H9 (cell line): ENCODE results near the gene GTPBP4. TPM values are rescaled to one million over a fixed set of nuclear protein-coding genes. Genes with fewer than 3 reads are reported as not detected.

Experiments
- DNase-seq: peaks from one replicate; pipeline ENCODE4 v3.0.0-alpha.2; 2017
- H2AFZ ChIP-seq: one replicate; pipeline ENCODE4 v1.6.1; 2013; ENCODE audit warnings: mild to moderate bottlenecking, low read length, control low read depth, moderate library complexity
- H2AK5ac ChIP-seq: 2 replicates; pipeline ENCODE4 v1.6.1; 2013; ENCODE audit warnings: low read length, control low read depth, mixed read lengths; ENCODE audit not compliant: insufficient read length
- H2BK120ac ChIP-seq: one replicate; pipeline ENCODE4 v1.6.1; 2013; ENCODE audit warnings: low read depth, mild to moderate bottlenecking, low read length, control low read depth, inconsistent platforms; ENCODE audit not compliant: poor library complexity, severe bottlenecking
- H2BK12ac ChIP-seq: 2 replicates; pipeline ENCODE4 v1.6.1; 2013; ENCODE audit warnings: low read length, control low read depth, mixed read lengths, low read depth; ENCODE audit not compliant: insufficient read length
- H2BK15ac ChIP-seq: 2 replicates; pipeline ENCODE4 v1.6.1; 2013; ENCODE audit warnings: low read depth, low read length, control low read depth
- H2BK20ac ChIP-seq: one replicate; pipeline ENCODE4 v1.6.1; 2013; ENCODE audit warnings: low read depth, mild to moderate bottlenecking, low read length, control low read depth, inconsistent platforms; ENCODE audit not compliant: poor library complexity, severe bottlenecking
- H2BK5ac ChIP-seq: 2 replicates; pipeline ENCODE4 v1.6.1; 2013; ENCODE audit warnings: low read length, control low read depth, mixed read lengths; ENCODE audit not compliant: insufficient read length
- H3K14ac ChIP-seq: 2 replicates; pipeline ENCODE4 v1.6.1; 2013; ENCODE audit warnings: low read length, control low read depth; ENCODE audit not compliant: insufficient read depth
- H3K18ac ChIP-seq: 2 replicates; pipeline ENCODE4 v1.6.1; 2013; ENCODE audit warnings: low read depth, mild to moderate bottlenecking, mixed read lengths, low read length, control low read depth; ENCODE audit not compliant: insufficient read length
- H3K23ac ChIP-seq: 2 replicates; pipeline ENCODE4 v1.6.1; 2013; ENCODE audit warnings: low read length, control low read depth, mixed read lengths, low read depth; ENCODE audit not compliant: insufficient read length
- H3K23me2 ChIP-seq: 2 replicates; pipeline ENCODE4 v1.6.1; 2013; ENCODE audit warnings: low read depth, mild to moderate bottlenecking, mixed read lengths, low read length, control low read depth; ENCODE audit not compliant: insufficient read length, poor library complexity, severe bottlenecking
- H3K27ac ChIP-seq: 2 replicates; pipeline ENCODE4 v1.5.1; 2013; ENCODE audit warnings: low read length, control low read depth, mixed read lengths, low read depth; ENCODE audit not compliant: insufficient read length
- H3K27me3 ChIP-seq: 2 replicates; pipeline ENCODE4 v1.6.1; 2013; ENCODE audit warnings: low read length, control low read depth, inconsistent platforms; ENCODE audit not compliant: insufficient read depth
- H3K4ac ChIP-seq: 2 replicates; pipeline ENCODE4 v1.6.1; 2013; ENCODE audit warnings: low read depth, mild to moderate bottlenecking, control low read depth, inconsistent platforms, low read length, moderate library complexity
- H3K4me1 ChIP-seq: 2 replicates; pipeline ENCODE4 v1.6.1; 2013; ENCODE audit warnings: low read length, control low read depth, inconsistent platforms; ENCODE audit not compliant: insufficient read depth
- H3K4me2 ChIP-seq: 2 replicates; pipeline ENCODE4 v1.6.1; 2013; ENCODE audit warnings: low read length, control low read depth, mixed read lengths; ENCODE audit not compliant: insufficient read length, insufficient read depth
- H3K56ac ChIP-seq: 2 replicates; pipeline ENCODE4 v1.6.1; 2013; ENCODE audit warnings: low read depth, mild to moderate bottlenecking, mixed read lengths, low read length, control low read depth; ENCODE audit not compliant: insufficient read length
- H3K79me1 ChIP-seq: 2 replicates; pipeline ENCODE4 v1.6.1; 2013; ENCODE audit warnings: low read depth, mild to moderate bottlenecking, moderate library complexity, low read length, control low read depth, inconsistent platforms; ENCODE audit not compliant: insufficient read depth, poor library complexity, severe bottlenecking
- H3K79me2 ChIP-seq: 2 replicates; pipeline ENCODE4 v1.6.1; 2013; ENCODE audit warnings: low read length, control low read depth, inconsistent platforms; ENCODE audit not compliant: insufficient read depth
- H3K9ac ChIP-seq: 2 replicates; pipeline ENCODE4 v1.6.1; 2013; ENCODE audit warnings: low read length, control low read depth, mixed read lengths; ENCODE audit not compliant: insufficient read length; ENCODE audit errors: extremely low read depth
- H3K9me3 ChIP-seq: one replicate; pipeline ENCODE4 v1.6.1; 2013; ENCODE audit warnings: low read depth, low read length, inconsistent platforms; ENCODE audit not compliant: control insufficient read depth
- H3T11ph ChIP-seq: one replicate; pipeline ENCODE4 v1.6.1; 2013; ENCODE audit warnings: mild to moderate bottlenecking, low read length, control low read depth, inconsistent platforms
- H4K20me1 ChIP-seq: one replicate; pipeline ENCODE4 v1.6.1; 2013; ENCODE audit not compliant: control insufficient read depth, insufficient read length, insufficient read depth
- H4K5ac ChIP-seq: 2 replicates; pipeline ENCODE4 v1.6.1; 2013; ENCODE audit warnings: low read depth, mild to moderate bottlenecking, mixed read lengths, low read length, control low read depth; ENCODE audit not compliant: insufficient read length
- H4K8ac ChIP-seq: replicated peaks from 2 replicates; pipeline ENCODE4 v1.6.1; 2013; ENCODE audit warnings: low read length, control low read depth, mixed read lengths, low read depth; ENCODE audit not compliant: insufficient read length
- H4K91ac ChIP-seq: 2 replicates; pipeline ENCODE4 v1.6.1; 2013; ENCODE audit warnings: low read depth, mild to moderate bottlenecking, moderate library complexity, mixed read lengths, low read length, control low read depth; ENCODE audit not compliant: insufficient read length
- H3K27ac Mint-ChIP-seq, 3 experiments: 2 replicates in 2 of 3; 3 replicates in 1 of 3; pipeline ENCODE4 v1.8.0; 2020 to 2021; ENCODE audit warnings: mixed read lengths in 3 of 3, mild to moderate bottlenecking in 1 of 3, moderate library complexity in 1 of 3
- H3K27me3 Mint-ChIP-seq: 2 replicates; pipeline ENCODE4 v1.8.0; 2021; ENCODE audit warnings: low read depth, mild to moderate bottlenecking, moderate library complexity, mixed read lengths
- H3K36me3 Mint-ChIP-seq, 3 experiments: 2 replicates in 2 of 3; 3 replicates in 1 of 3; pipeline ENCODE4 v1.8.0; 2020 to 2021; ENCODE audit warnings: low read depth in 3 of 3, mixed read lengths in 3 of 3; ENCODE audit not compliant: insufficient read depth in 1 of 3
- H3K4me1 Mint-ChIP-seq, 2 experiments: 2 replicates each; pipeline ENCODE4 v1.8.0; 2020; ENCODE audit warnings: mixed read lengths in 2 of 2
- H3K4me3 Mint-ChIP-seq, 2 experiments: 2 replicates in 1 of 2; 3 replicates in 1 of 2; pipeline ENCODE4 v1.8.0; 2020 to 2021; ENCODE audit warnings: mild to moderate bottlenecking in 2 of 2, mixed read lengths in 2 of 2, moderate library complexity in 1 of 2
- H3K9me3 Mint-ChIP-seq, 2 experiments: 2 replicates in 1 of 2; 3 replicates in 1 of 2; pipeline ENCODE4 v1.8.0; 2020; ENCODE audit warnings: mild to moderate bottlenecking in 2 of 2, mixed read lengths in 2 of 2, moderate library complexity in 1 of 2
- CTCF ChIP-seq: fragments of 200-600 bp; sonication (generic); conservative IDR thresholded peaks from 3 replicates; pipeline ENCODE4 v1.8.0; 2021; ENCODE audit warnings: antibody characterized with exemption, mild to moderate bottlenecking
- WGBS: extraction: QIAGEN DNeasy Blood & Tissue Kit; methylation state at CpG from one replicate; pipeline ENCODE4 v1.1.7; 2013; ENCODE audit warnings: missing lambda C conversion rate, low lambda C conversion rate, mixed read lengths; ENCODE audit not compliant: insufficient read length; ENCODE audit errors: extremely low coverage; 5-methylcytosine and 5-hydroxymethylcytosine counted together
- total RNA-seq: library from RNA; stranded (reverse); gene quantifications from 2 replicates; pipeline ENCODE4 v1.2.1, GENCODE V29; 2021

The GTPBP4 gene
- total RNA-seq, 1 experiment from 2014 or later = 134 TPM

GRCh38 chr10:964321-964987, 23.8 kb upstream of the GTPBP4 start:
- H3K27ac Mint-ChIP-seq = peak overlapping the region in 1 of 3 experiments; percentile 18; a peak in 1 of 7 replicates
- H4K20me1 ChIP-seq = no peaks in the 10 kb centered on the region

More at GRCh38 chr10:964321-964987, 23.8 kb upstream of the GTPBP4 start:
- Histone ChIP-seq H2AFZ (no peak overlapping the region), H4K91ac (no peak overlapping the region), H2BK20ac (no peak overlapping the region), H2BK12ac (no peak overlapping the region), H2BK5ac (no peak overlapping the region), H3K23me2 (no peaks in the 10 kb centered on the region), H2AK5ac (no peak overlapping the region), H3K23ac (no peak overlapping the region), H3K56ac (no peak overlapping the region), H3K4me2 (no peak overlapping the region), H3K4me1 (no peaks in the 10 kb centered on the region), H3K9me3 (no peaks in the 10 kb centered on the region), H3T11ph (no peak overlapping the region), H4K5ac (no peak overlapping the region), H3K9ac (no peak overlapping the region), H3K14ac (no peak overlapping the region), H3K79me1 (no peaks in the 10 kb centered on the region), H3K18ac (no peak overlapping the region), H4K8ac (no peak overlapping the region), H3K27me3 (no peaks in the 10 kb centered on the region), H3K79me2 (no peaks in the 10 kb centered on the region), H2BK120ac (no peak overlapping the region), H3K27ac (no peak overlapping the region), H2BK15ac (no peak overlapping the region), H3K4ac (no peak overlapping the region)
- Mint-ChIP-seq H3K4me1 (peaks cover 10 to 11% of the 10 kb centered on the region in 2 experiments), H3K4me3 (no peak overlapping the region), H3K36me3 (peaks cover 0 to 2% (median 0%) of the 10 kb centered on the region in 3 experiments; a peak in 2 of 7 replicates), H3K27me3 (peaks cover 5% of the 10 kb centered on the region), H3K9me3 (peaks cover 0 to 5% of the 10 kb centered on the region in 2 experiments; a peak in 3 of 5 replicates)
- TF ChIP-seq CTCF = no peak
- WGBS = no CpG with 5 or more reads among the region's 15 CpGs
- no peak for DNase-seq
